GM19035 (cell line): ENCODE data around the gene IVL.

Experiments used
- ATAC-seq: cut with Tn5 transposase; IDR thresholded peaks from one replicate; pipeline ENCODE4 v1.9.1; 2021; ENCODE audit not compliant: unreplicated experiment

IVL gene

DNA sequence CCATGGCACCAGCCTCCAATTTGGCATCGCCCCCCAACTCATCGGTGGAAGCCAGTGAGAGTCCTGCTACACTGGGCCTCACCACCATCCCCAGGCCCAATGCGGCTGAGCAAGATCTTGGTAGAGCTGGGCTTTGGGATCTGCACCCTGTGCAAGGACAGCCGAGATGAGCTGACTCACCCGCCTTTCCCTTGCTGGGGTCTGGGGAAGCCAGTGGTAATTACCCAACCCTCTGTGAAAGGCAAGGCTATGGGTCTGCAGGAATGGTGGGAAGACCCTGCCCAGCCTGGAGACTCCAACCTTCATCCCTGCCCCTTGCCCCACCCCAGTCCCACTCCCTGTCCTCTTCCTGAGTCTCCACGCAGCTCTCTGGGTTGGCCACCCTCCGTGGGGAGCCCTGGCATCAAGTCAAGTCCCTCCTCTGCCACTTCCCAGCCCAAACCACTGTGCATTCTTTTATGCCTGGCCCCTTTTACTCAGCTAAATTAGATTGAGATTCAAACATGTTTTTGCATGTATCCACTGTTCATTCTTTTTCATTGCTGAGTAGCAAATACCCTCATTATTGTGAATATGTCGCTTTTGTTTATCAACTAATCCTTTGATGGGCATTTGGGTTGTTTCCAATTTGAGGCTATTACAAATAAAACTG is 21.5 kb upstream of the IVL start:
- ATAC-seq: no peak

DNA sequence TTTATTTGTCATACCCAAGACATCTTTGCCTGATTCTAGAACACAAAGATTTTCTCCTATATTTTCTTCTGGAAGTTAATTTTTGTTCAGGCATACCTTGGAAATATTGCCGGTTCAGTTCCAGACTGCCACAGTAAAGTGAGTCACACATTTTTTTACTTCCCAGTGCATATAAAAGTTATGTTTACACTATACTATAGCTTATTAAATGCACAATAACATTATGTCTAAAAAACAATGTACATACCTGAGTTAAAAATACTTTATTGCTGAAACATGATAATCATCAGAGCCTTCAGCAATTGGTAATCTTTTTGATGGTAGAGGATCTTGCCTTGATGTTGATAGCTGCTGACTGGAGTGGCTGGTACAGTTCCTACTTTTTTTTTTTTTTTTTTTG is 20.2 kb upstream of the IVL start:
- ATAC-seq: no peak

DNA sequence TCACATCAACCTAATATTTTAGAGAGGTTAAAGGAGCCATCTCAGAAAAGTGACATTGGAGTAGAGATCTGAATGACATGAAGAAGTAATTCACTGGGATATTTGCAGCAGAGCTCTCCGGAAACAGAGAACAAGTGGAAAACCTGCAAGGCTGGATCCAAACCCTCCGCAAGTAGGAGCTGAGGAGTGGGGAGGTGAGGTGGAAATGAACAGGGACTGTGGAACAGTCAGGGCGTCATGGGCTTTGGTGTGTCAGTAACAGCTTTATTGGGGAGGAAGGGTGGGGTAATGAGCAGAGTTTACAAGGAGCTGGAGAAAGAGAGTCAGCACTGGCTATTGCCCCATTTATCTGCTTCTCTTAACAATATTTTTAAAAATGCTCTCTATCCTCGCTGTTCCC is 9.3 kb upstream of the IVL start:
- ATAC-seq: no peak

DNA sequence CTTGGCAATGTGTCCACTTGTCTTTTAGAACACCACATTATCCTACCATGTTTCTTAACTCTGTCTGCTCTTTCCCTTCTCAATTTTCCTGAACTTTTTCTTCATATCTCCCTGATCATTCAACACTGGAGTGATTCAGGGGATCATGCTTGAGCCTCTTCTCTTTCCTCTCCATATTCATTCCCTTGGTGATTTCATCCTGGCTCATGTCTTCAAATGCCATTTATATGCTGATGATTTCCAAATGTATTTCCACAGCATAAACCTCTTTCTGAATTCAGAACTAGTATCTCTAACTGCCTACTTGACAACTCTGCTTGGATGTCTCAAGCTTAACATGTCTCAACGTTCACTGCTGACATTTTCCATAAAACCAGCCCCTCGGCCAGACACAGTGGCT is 8.5 kb upstream of the IVL start:
- ATAC-seq: no peak

DNA sequence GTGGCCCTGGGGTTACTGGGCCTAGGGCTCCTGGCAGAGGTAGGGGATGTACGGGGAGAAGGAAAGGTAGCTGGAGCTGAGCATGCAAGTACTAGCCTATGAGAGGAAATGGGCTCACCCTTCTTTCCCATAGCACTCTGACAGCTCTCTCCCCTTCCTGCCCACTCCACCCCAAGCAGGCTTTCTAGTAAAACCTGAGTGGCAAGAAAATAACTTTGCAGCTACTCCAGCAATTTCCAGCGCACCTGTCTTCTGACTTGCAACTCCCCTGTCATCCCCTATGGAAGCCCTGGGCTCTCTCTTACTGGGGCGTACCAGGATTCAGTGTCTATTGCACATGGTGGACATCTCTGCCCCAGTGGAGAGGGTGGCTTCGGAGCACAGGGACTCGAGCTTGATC is 6.7 kb upstream of the IVL start:
- ATAC-seq: no peak

DNA sequence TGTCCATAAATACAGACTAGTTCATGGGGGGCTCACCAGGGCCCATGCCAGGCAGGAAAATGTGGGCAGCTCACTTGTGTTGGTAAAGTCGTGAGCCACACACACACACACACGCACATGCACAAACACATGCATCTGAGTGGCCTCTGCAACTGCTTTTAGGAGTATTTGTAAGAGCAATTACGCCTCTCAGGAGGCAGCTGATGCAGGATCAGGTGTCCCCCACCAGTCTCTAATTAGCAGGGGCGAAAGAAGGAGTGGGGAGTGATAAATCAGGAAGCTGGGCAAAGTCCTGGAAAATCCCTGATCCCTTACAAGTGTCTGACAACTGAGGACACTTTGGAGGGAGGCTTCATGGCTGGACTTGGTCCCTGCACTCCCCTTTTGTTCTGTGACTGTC is 5.7 kb upstream of the IVL start:
- ATAC-seq: no peak

DNA sequence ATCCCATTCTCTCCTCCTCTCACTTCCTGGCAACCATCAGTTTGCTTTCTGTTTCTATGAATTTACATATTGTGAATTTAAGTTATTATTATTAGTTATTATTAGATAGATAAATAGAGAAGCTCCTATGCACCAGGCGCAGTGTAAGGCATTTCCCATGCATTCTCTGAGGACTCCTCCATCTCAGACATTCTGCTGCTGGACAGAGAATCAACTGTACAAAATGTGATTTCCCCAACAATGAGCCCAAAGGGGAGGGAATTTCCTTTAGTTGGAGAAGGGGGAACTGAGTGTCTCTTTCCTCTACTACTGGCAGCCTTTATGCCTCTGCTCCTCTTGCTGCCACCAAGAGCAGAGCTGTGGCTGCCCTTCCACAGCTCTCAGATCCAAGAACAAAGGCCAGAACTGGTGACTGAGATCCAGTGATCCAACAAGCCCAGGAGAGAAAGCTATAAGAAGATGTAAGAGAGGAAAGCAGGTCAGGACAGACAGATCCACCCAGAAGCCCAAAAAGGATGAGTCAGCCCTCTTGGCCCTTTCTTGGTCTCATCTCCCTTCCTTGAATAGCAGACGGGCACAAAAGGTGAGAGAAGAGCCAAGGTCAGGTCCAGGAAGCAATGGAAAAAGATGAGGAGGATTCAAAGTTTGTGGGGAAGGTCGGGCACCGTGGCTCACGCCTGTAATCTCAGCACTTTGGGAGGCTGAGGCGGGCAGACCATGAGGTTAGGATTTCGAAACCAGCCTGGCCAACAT is 3.5 kb upstream of the IVL start:
- no peak for ATAC-seq

DNA sequence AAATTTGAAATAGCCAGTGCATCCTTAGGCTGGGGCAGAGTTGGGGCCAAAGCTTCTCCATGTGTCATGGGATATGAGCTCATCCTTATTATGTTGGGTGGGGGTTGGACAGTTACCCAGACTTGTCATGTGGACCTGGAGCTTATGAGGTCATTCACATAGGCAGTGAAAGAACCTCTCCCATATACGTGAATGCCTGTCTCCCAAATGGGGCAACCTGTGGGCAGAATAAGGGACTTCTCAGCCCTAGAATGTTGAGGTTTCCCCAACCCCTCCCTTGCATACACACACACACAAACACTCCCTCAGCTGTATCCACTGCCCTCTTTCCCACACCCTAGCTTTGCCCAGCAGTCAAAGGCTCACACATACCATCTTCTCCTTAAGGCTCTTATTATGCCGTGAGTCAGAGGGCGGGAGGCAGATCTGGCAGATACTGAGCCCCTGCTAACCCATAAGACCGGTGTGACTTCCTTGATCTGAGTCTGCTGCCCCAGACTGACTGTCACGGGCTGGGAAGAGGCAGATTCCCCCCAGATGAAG is 2.3 kb upstream of the IVL start:
- no peak for ATAC-seq

DNA sequence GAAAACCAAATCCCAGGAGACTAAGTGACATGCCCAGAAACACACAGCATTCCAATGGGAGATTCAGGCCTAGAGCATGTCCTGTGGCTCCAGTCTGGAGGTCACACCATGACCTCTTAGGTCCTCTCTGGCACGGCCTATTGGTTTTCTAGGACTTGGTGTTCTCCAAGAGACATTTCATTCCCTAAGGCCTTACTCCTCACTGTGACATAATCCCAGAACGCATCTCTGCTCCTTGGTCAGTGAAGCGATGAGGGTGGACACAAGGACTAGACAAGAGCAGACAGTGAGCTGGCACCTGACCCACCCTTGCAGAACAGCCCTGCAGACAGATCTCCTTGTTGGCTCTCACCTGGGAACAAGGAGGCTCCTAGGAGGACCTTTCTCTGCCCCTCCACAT is 860 bp downstream of the IVL start:
- ATAC-seq: no peak

DNA sequence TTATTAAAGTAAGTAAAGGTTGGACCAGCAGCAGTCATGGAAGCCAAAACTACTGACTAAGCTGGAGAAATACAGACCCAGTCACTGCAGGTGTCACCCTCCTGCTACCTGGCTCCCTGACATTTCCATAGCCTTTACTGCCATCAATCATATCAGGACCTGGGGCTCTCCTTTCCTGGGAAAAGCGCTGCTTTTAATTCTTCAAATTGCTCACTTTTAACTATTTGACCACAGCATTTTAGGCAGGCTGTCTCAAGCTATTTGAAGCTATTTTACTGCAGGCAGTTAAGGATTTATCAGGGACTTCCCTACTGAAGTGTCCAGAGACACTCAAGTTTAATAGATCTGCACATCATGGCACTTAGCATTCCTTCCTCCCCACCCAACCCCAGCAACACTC is 4.1 kb downstream of the IVL start:
- ATAC-seq: no peak

DNA sequence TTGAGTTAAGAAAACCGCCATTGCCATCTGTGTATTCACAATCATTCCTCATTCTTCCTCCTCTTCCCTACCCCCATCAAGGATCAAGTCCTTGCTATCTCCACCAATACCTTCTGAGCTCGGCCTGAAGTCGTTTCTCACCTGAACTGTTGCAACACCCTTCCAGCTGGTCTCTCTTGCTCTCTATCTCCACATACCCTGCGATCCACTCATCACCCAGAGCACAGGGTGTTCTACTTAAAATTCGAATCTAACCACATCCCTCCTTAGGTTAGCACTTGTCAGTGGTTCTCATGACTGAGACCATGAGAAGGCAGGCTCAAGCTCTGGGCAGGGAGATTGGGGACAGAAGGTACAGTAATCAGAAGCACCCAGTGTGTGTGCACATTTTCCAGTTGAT is 4.6 kb downstream of the IVL start:
- no peak for ATAC-seq

DNA sequence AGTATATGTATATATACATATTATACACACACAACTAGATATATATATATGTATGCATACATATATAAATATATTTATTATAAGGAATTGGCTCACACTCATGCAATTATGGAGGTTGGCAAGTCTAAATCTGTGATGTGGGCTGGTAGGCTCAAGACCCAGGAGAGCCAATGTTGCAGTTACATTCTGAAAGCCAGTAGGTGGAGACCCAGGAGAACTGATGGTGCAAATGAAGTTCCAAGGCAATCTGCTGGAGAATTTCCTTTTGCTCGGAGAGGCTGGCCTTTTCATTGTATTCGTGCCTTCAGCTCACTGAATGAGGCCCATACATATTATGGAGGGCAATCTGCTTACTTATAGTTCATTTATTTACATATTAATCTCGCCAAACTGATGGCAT is 9.4 kb downstream of the IVL start:
- no peak for ATAC-seq

DNA sequence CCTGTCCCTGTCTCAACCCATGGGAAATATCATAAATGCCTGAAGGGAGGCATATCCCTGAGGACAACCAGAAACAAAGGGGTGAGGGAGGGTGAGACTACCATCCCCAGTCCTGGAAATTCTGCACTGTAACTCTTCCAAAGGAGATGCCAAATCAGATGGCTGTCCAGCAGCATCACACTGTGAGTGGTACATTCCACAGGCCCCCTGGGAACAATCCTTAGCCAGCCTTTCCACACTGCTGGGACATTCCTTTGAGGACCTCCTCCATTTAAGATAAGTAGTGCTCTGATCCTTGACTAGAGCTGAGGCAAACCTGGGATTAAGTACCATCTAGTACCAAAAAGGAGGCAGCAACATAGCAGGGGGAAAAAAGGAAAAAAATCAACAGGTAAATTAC is 10.7 kb downstream of the IVL start:
- no peak for ATAC-seq

DNA sequence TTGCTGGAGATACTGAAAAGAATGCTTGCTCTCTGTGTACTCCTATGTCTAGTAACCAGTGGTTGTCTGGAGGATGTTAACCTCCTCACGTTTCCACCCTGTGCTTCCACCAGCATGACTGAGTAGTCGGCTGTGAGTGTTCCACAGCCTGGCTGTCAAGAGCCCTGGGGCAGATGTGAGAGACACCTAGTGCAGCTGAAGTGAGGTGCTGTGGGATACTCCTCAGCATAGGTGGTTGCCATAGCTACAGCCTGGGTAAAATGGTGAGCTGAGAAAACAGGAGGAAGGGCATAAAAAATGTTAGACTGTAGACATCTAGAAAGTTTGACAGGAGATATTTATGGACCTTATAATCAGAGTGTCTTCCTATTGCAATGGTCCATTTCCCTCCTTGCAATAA is 15.8 kb downstream of the IVL start:
- no peak for ATAC-seq

DNA sequence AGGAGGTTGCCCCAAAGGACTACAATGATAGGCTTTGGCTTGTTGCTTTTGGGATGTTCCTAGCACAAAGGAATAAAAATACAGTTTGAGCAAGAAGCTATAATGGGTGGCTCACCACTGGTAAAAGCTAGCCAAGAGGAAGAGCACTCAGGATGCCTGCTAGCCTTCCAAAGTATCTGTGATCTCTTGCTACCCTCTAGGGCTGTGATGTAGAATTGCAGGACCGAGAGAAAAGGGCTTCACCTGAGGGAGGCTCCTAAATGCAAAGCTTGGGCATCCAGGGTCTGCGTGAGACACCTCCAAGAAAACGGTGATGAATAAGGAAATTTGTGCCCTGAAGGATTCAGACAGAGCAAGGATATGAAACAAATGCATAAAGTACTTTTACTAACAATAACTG is 17.7 kb downstream of the IVL start:
- peak; percentile 64 for ATAC-seq

DNA sequence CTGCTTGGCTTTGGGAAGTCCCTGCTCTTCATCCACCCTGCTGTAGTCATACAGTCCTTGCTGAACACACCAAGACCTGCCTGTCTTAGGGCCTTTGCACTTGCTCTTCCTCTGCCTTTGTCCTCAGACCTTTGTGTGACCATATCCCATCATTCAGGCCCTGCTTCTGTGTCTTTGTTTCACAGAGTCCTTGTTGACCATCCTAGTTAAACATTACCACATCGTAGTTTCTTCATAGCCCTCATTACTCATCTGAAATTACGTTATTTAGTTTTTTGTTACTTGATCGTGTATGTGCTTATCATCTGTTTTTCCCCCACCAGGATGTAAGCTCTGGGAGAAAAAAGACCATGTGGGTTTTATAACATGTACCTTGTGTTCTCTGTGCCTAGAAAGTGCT is 20.3 kb downstream of the IVL start:
- no peak for ATAC-seq

DNA sequence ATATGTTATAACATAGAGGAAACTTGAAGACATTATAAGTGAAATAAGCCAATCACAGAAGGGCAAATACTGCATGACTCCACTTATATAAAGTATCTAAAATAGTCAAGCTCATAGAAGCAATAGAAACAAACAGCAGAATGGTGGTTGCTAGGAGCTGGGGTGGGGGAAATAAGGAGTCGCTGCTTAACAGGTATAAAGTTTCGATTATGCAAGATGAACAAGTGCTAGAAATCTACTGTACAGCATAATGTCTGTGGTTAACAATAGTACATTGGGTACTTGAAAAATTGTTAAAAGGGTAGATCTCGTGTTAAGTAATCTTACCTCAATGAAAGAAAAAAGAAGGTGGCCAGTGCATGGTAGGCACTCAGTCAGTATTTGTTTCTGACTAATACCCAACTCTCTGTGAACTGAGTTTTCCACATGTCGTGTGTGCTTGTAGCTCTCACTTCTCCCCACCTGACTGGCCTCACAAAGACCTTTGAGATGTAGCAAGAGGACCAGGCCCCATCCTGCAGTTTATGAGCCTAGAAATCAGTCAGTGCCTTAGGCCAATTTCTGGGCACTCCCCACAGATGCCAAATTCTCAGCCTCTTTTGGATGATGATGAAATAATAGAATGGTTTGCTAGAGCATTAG is 23.9 kb downstream of the IVL start:
- no peak for ATAC-seq

DNA sequence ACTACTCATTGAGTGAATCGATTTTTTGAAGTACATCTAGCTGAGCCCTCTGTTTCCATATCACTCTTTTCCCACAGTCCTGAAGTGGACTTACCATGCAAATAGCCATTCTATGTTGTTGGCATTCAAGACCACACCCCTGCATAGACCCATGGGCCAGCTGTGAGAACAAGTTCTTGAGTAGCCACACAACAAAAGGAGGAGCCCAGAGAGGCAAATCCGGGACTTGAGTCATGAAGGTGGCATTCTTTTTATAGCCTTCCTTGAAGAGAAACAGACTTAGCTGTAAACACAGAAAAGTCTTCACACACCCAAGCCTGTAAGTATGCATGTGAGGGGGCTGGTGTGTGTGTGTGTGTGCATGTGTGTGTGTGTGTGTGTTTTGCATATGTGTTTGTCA is 24.9 kb downstream of the IVL start:
- ATAC-seq: no peak

DNA sequence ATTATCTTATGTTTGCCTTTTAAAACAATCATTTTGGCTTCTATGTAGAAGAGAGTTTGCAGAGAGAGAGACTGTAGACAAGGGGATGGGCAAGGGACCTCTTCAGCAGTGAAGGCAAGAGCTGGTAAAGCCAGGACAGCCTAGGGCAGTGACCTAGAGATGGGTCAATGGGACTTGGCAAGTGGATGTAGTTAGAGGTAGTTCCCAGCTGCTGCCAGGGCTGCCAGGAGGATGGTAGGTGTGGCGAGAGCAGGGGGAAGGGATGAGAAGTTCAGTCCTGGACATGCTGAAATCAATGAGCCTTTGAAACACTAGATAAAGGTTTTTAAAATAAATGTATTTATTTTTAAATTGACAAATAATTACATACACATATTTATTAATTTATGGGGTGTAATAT is 32.3 kb downstream of the IVL start:
- ATAC-seq: no peak

DNA sequence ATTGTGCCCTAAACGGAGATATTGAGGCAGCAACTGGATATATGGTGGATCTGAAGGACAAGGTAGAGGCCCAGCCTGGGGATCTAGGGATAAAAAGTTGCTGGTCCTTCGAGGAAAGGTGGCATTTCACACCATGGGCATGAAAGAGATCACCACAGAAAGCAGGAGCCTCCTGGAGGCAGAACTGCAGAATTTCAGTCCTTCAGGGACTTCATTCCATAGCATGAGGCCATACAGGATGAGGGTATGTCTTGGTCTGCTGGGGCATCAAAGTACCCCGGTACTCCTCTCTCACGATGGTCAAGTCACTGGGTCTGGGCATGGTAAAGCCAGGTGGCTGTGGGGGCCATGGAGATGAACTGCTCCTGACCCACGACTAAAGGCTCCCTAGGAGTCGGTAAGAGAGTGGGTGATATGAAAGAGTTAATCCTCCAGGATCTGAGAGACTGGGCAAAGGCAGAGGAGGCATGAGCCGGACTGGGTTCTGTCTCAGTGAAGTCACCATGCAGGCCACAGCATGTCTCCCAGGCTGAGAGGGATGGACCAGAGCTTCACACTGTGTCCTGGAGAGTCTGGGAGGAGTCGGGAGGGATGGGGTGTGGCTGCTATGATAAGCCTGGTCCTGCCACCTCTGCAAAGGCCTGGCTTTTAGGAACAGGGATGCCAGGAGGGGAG is 32.8 kb downstream of the IVL start:
- ATAC-seq: no peak

DNA sequence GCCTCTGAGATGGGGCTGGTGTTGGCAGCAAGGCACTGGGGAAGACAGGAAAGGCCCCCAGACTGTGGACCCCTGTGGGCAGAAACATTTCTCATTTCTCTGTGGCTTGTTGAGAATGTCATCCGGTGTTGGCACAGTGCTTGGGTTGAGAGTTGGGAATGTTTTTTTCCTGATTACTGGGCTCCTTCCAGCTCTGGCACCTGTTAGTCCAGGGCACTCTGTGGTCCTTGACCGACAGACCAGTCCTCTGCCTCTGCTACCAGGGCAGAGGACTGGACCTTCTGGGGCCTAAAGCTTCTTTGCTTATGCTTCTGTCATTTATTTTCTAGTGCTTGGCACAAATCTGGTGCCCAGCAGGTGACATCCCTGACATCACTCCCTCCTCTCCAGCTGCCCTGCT is 33.8 kb downstream of the IVL start:
- no peak for ATAC-seq

DNA sequence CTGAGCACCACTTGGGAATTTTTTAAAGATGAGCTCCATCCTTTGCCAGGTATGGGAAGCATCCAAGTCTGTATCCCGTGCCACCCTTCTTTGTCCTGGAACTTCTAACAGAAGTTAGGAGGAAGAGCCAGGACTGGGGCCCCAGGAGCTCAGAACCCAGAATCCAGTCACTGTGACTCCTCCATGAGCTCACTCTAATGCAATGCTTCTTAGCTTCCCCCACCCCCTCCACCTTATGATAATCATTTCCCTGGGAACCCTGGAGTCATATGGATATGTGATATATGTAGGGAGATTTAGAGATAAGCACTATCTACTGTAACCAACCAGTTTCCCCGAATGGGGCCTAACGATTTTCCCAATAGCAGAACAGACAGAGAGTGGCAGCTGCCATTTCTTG is 37.9 kb downstream of the IVL start:
- ATAC-seq: no peak
